ENCODE results near the gene SPAG5.

The SPAG5 gene

GRCh38 chr17:28573040-28573380, 25.8 kb downstream of the SPAG5 start:
- H3K4me3 ChIP-seq (replicated peaks; ENCODE audit: low read depth, low read length): no peak overlapping the region
- DNase-seq (ENCODE audit: extremely low read depth, low read depth): no peak
- TF ChIP-seq CTCF (IDR thresholded peaks at IDR 0.05; ENCODE audit: low read depth, low read length, missing control alignments): no peak

- H3K4me3 ChIP-seq (replicated peaks; ENCODE audit: low read depth, low read length): peak overlapping the region; percentile 89
- no peak for TF ChIP-seq CTCF (IDR thresholded peaks at IDR 0.05; ENCODE audit: low read depth, low read length, missing control alignments)
- no peak for DNase-seq (ENCODE audit: extremely low read depth, low read depth)
These were observed 26.4 kb downstream of the SPAG5 start for GRCh38 chr17:28572259-28573039.

GRCh38 chr17:28571361-28572122, 27.3 kb downstream of the SPAG5 start, which contains the start of gene PIGS:
TSS of gene PIGS (minus strand) at chr17:28571524. CDS start at chr17:28571496, 28 bp downstream.
- TF ChIP-seq CTCF (IDR thresholded peaks at IDR 0.05; ENCODE audit: low read depth, low read length, missing control alignments): no peak
- H3K4me3 ChIP-seq (replicated peaks; ENCODE audit: low read depth, low read length): peak within 1 kb of the TSS; percentile 89
- DNase-seq (ENCODE audit: extremely low read depth, low read depth): peak; percentile 74

- TF ChIP-seq CTCF (IDR thresholded peaks at IDR 0.05; ENCODE audit: low read depth, low read length, missing control alignments): no peak
- H3K4me3 ChIP-seq (replicated peaks; ENCODE audit: low read depth, low read length): peak overlapping the region; percentile 89
- no peak for DNase-seq (ENCODE audit: extremely low read depth, low read depth)
These were observed 28.0 kb downstream of the SPAG5 start for GRCh38 chr17:28570716-28571360.

- H3K4me3 ChIP-seq (replicated peaks; ENCODE audit: low read depth, low read length): no peak overlapping the region
- no peak for DNase-seq (ENCODE audit: extremely low read depth, low read depth)
- TF ChIP-seq CTCF (IDR thresholded peaks at IDR 0.05; ENCODE audit: low read depth, low read length, missing control alignments): no peak
These were observed 29.4 kb downstream of the SPAG5 start for GRCh38 chr17:28569446-28569845.

- no peak for DNase-seq (ENCODE audit: extremely low read depth, low read depth)
- TF ChIP-seq CTCF (IDR thresholded peaks at IDR 0.05; ENCODE audit: low read depth, low read length, missing control alignments): no peak
- no peak overlapping the region for H3K4me3 ChIP-seq (replicated peaks; ENCODE audit: low read depth, low read length)
These were observed 31.2 kb downstream of the SPAG5 start for GRCh38 chr17:28567604-28568003.
